RWPE2 (cell line): Measurements from ENCODE around the gene TTC27.
"Not testable (repeated sequence)": the region's sequence is repeated elsewhere in the genome, so short reads cannot be mapped to it uniquely, and the experiment has no call there.

Experiments
- ATAC-seq: fragments of 200-7000 bp; cut with Tn5 transposase; 3 replicates; pipeline ENCODE4 v1.9.1; 2021; ENCODE audit warnings: low read depth
- DNase-seq: peaks from one replicate; pipeline ENCODE4 v3.0.0-alpha.2; 2020; ENCODE audit warnings: low spot score
- H3K27ac ChIP-seq: fragments of 450-650 bp; 2 replicates; pipeline ENCODE4 v1.5.1; 2017; ENCODE audit warnings: mild to moderate bottlenecking; ENCODE audit not compliant: poor library complexity, severe bottlenecking
- H3K27me3 ChIP-seq: fragments of 250-450 bp; sonication (Bioruptor Pico); 2 replicates; pipeline ENCODE4 v1.5.1; 2021; ENCODE audit warnings: mild to moderate bottlenecking, moderate library complexity; ENCODE audit not compliant: insufficient read depth, poor library complexity, severe bottlenecking
- H3K36me3 ChIP-seq: fragments of 250-450 bp; sonication (Bioruptor Pico); 2 replicates; pipeline ENCODE4 v1.5.1; 2020; ENCODE audit warnings: low read depth, mild to moderate bottlenecking, moderate library complexity
- H3K4me1 ChIP-seq: fragments of 250-450 bp; sonication (Bioruptor Pico); 2 replicates; pipeline ENCODE4 v1.5.1; 2021; ENCODE audit warnings: mild to moderate bottlenecking, moderate library complexity; ENCODE audit not compliant: insufficient read depth, poor library complexity, severe bottlenecking
- H3K4me3 ChIP-seq: fragments of 250-450 bp; sonication (Bioruptor Pico); 2 replicates; pipeline ENCODE4 v1.5.1; 2021; ENCODE audit warnings: mild to moderate bottlenecking, moderate library complexity; ENCODE audit not compliant: severe bottlenecking
- H3K9me3 ChIP-seq: fragments of 250-450 bp; sonication (Bioruptor Pico); 2 replicates; pipeline ENCODE4 v1.5.1; 2021; ENCODE audit warnings: mild to moderate bottlenecking, moderate library complexity; ENCODE audit not compliant: severe bottlenecking
- TF ChIP-seq, protein P1 (sequence below): fragments of 450-650 bp; IDR thresholded peaks from one replicate; pipeline ENCODE4 v1.5.1; 2017; ENCODE audit warnings: mild to moderate bottlenecking, moderate library complexity; ENCODE audit not compliant: poor library complexity, severe bottlenecking

TTC27 gene

GRCh38 chr2:32752205-32752604, 124.4 kb downstream of the TTC27 start:
- DNase-seq, result no peak
- Histone ChIP-seq H3K36me3 (no peaks in the 10 kb centered on the region), H3K27ac (no peak overlapping the region), H3K27me3 (no peaks in the 10 kb centered on the region), H3K4me1 (peaks cover 6% of the 10 kb centered on the region), H3K9me3 (no peaks in the 10 kb centered on the region), H3K4me3 (no peak overlapping the region)
- ATAC-seq, result no peak
- TF ChIP-seq, protein P1, sequence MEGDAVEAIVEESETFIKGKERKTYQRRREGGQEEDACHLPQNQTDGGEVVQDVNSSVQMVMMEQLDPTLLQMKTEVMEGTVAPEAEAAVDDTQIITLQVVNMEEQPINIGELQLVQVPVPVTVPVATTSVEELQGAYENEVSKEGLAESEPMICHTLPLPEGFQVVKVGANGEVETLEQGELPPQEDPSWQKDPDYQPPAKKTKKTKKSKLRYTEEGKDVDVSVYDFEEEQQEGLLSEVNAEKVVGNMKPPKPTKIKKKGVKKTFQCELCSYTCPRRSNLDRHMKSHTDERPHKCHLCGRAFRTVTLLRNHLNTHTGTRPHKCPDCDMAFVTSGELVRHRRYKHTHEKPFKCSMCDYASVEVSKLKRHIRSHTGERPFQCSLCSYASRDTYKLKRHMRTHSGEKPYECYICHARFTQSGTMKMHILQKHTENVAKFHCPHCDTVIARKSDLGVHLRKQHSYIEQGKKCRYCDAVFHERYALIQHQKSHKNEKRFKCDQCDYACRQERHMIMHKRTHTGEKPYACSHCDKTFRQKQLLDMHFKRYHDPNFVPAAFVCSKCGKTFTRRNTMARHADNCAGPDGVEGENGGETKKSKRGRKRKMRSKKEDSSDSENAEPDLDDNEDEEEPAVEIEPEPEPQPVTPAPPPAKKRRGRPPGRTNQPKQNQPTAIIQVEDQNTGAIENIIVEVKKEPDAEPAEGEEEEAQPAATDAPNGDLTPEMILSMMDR, result no peak

DNA sequence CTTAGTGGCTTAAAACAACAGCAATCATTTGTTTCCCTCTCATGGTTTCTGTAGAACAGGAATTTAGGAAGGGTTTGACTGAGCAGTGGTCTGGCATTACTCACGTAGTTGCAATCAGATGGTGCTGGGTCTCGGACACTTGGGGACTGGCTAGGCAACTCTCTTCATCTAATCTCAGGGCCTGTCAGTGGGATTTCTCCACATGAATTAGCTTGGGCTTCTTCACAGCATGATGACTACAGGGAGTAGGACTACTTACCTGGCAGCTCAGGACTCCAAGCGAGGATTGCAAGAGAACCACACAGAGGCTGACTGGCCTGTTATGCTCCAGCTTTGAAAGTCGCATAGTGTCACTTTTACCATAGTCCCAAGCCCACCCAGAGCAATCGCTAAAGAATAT, 125.1 kb downstream of the TTC27 start:
- Histone ChIP-seq H3K36me3 (no peaks in the 10 kb centered on the region), H3K27ac (no peak overlapping the region), H3K4me3 (no peak overlapping the region), H3K27me3 (no peaks in the 10 kb centered on the region), H3K9me3 (no peaks in the 10 kb centered on the region), H3K4me1 (peaks cover 4% of the 10 kb centered on the region)
- TF ChIP-seq, protein P1, result no peak
- no peak for ATAC-seq
- DNase-seq, result no peak

DNA sequence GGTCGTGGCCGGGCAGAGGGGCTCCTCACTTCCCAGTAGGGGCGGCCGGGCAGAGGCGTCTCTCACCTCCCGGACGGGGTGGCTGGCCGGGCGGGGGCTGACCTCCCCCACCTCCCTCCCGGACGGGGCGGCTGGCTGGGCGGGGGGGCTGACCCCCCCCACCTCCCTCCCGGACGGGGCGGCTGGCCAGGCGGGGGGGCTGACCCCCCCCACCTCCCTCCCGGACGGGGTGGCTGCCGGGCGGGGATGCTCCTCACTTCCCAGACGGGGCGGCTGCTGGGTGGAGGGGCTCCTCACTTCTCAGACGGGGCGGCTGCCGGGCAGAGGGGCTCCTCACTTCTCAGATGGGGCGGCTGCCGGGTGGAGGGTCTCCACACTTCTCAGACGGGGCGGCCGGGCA, 126.8 kb downstream of the TTC27 start:
- DNase-seq, H3K4me1 ChIP-seq, H3K27ac ChIP-seq, ATAC-seq, H3K9me3 ChIP-seq, H3K27me3 ChIP-seq, H3K4me3 ChIP-seq: not testable (repeated sequence)
- peaks cover 14% of the 10 kb centered on the region; the same call in 1 of the 2 replicates for H3K36me3 ChIP-seq

DNA sequence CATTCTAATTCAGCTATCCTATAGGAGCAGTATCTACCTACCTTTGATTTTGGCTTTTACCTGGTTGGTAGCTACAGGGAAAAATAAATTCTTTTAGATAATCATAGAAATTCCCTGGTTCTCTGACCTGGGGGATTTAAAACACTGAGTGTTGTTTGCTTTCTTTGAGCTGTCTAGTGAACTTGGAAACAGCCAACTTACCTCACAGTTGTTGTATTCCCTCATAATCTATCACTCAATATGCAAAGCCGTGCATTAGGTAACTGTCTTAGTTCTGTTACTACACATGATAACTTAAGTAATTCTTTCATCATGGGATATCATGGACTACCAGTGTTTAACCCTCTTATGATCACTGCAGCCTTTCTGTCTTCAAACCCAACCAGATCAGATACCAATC, 127.8 kb downstream of the TTC27 start:
- TF ChIP-seq, protein P1, result no peak
- Histone ChIP-seq H3K27me3 (no peaks in the 10 kb centered on the region), H3K27ac (no peak overlapping the region), H3K4me1 (no peaks in the 10 kb centered on the region), H3K9me3 (no peaks in the 10 kb centered on the region), H3K36me3 (peaks cover 14% of the 10 kb centered on the region; the same call in 1 of the 2 replicates), H3K4me3 (no peak overlapping the region)
- DNase-seq, result no peak
- ATAC-seq, result no peak

DNA sequence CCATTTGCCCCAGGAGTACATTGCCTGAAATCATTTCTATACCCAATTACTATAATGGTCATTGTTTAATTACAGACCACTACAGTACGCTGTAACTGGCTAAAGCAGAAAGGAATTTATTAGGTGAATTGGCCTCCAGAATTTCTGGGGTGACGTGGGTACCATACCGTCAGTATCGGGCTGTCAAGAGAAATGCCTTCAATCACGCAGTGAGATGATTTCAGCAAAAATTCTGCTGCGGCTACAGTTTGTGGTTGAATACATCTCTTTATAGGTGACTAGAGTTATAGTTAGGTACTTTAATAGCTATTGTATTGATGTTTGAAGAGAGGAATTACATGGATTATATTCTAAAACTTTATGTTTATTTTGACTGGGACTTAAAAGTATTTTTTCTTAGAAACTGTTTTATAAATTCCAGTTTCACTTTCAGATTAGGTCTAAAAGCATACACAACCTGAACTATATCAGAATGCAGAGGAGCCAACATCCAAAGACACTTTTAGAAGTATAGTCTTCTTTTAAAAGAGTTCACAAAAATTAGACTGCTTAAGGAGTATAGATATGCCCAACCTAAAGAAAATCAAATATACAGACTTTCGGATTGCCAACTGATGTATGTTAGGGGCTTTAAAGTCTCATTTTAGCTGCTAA, 128.4 kb downstream of the TTC27 start:
- H3K4me1 ChIP-seq, result no peaks in the 10 kb centered on the region
- H3K36me3 ChIP-seq, result peaks cover 14% of the 10 kb centered on the region; the same call in 1 of the 2 replicates
- no peaks in the 10 kb centered on the region for H3K27me3 ChIP-seq
- DNase-seq (no peak), ATAC-seq (no peak)
- TF ChIP-seq, protein P1, result no peak
- no peak overlapping the region for H3K27ac ChIP-seq
- H3K9me3 ChIP-seq, result no peaks in the 10 kb centered on the region
- H3K4me3 ChIP-seq, result no peak overlapping the region
